GM21360 (cell line): ENCODE data around the gene PACRG.

Experiments
- ATAC-seq: cut with Tn5 transposase; IDR thresholded peaks from one replicate; pipeline ENCODE4 v1.9.1; 2021; ENCODE audit warnings: mild to moderate bottlenecking, moderate library complexity; ENCODE audit not compliant: unreplicated experiment

The PACRG gene

DNA sequence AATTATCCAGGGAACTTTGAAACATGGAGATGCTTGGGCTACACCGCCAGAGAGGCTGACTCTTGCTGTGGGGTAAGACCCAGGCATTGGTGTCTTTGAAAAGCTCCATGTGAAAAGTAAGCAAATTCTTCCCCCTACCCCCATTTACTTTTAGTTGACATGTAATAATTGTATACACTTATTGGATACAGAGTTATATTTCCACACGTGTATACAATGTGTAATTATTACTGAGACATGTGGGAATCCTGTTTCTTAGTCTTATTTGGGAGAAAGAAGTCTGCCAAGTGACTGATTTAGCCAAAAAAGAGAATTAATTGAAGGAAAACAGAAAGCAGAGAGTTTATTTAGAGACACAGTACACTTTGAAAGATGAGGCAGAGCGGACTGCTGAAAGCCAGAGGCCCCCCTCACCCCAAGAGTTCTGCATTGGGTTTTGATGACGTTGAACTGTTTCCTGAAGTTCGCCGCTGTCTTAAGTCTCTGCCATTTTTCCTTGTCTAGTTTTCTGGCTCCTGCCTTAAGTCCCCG is 193.8 kb downstream of the PACRG start:
- no peak for ATAC-seq

DNA sequence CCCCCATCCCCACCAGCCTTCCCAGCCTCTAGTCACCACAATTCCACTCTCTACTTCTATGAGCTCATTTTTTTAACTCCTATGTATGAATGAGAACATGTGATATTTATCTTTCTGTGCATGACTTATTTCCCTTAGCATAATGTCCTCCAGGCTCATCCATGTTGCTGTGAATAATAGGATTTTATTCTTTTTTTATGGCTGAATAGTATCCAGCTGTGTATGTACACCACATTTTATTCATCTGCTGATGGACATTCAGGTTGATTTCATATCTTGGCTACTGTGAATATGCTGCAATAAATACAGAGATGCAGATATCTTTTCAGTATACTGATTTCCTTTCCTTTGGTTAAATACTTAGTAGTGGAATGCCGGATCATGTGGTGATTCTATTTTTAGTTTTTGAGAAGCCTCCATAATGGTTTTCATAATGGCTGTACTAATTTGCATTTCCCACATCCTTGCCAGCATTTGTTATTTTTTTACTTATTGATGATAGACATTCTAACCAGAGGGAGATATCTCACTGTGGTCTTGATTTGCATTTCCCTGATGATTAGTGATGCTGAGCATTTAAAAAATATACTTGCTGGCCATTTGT is 194.9 kb downstream of the PACRG start:
- no peak for ATAC-seq

DNA sequence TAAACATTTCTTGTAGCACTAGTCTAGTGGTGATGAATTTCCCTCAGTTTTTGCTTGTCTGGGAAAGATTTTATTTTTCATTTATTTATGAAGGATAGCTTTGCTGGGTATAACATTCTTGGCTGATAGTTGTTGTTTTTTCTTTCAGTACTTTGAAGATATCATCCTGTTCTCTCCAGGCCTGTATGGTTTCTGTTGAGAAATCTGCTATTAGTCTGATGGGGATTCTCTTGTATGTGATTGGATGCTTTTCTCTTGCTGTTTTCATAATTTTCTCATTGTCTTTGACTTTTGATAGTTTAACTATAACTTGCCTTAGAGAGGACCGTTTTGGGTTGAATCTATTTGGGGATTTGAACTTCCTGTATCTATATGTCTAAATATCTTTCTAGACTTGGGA is 207.1 kb downstream of the PACRG start:
- ATAC-seq: no peak

DNA sequence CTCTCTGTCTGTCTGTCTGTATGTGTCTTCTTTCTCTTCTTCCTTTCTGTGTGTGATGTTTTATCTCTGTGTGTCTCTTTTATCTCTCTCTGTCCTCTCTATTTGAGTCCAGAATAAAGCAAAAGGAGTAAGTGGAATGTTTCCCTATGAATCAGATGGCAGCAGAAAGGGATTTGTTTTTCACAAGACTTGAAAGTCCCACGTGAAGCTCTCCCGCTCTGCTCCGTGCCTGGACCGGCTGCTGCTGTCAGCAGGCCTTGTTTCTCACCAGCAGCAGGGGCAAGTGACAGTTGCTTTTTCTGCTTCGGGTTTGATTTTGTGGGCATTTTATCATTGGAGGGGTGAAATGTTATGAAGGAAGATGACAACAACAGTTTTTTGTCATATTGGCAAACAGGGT is 212.7 kb downstream of the PACRG start:
- ATAC-seq: no peak

DNA sequence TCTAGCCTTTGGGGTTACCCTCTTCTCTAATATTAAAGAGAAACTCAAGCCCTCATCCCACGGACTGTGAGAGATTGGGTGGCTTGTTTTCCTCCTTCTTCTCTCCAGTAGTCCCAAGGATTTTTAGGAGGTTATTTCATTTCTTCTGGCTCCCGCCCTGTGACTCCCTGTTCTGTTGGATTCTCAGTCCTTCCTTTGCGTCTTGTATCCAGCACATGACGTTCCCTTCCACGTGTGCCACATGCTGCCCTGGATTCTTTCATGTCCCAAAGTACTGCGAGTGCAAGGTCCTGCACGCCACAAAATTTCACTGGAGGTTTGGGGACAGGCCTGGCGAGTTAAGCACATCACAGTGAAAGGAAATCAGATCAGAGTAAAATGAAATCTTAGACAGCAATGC is 213.4 kb downstream of the PACRG start:
- no peak for ATAC-seq

DNA sequence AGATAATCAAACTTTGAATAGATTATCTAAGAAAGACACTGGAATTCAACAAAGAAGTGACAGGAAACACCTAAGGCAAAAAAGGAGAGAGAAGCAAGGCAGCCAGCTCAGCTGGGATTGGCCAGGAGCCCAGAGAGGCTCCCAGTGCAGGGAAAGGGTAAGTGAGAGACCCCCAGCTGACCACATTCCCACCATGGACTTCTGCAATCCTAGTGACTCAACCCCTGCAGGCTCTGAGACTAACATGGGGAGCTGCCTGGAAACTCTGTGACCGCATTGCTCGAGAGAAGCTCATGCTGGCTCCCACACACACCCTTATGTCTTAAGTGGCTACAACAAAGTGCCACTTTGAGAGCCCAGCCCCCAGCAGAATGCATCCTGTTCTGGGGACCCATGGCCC is 215.1 kb downstream of the PACRG start:
- no peak for ATAC-seq

DNA sequence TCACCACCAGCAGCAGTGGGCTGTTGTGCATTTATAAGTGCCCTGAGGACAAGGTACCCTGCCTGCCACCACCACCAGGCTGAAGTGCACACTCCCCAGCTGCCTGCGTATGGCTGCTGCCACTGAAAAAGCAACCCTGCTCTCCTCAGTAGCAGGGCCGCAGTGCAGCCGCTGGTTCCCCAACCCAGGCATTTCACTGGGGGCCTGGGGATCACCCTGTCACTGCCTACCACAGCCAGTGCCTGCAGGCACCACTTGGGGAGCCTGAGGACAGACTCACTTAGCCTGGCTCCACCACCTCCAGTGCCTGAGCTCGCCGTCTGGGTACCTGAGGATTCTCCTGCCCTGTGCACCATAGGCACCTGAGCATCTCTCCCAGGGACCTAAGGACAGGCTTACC is 215.6 kb downstream of the PACRG start:
- ATAC-seq: no peak

DNA sequence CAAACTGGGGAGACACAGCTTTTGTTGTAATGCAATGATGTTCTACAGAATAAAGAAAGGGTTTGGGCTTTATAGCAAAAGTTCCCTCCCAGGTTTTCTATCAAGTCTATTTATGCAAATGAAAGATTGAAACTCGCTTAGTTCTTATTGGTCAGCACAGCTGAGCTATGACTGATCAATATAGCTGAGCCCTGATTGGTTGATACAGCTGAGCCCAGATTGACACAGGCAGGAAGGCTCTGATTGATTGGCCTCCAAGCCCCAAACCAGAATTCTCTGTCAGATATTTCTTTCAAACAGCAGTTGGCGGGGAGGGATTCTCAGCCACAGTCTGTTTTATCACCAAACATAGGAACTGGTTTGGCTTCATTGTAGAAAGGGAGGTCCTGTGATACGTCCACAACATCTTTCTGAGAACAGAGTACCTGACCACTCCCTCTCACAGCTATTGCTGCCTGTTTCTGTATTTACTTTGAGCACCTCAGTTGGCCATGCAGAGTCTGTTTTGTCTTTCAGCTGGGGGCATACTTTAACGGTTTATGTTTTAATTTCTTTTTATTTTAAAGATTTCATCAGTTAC is 223.5 kb downstream of the PACRG start:
- no peak for ATAC-seq

DNA sequence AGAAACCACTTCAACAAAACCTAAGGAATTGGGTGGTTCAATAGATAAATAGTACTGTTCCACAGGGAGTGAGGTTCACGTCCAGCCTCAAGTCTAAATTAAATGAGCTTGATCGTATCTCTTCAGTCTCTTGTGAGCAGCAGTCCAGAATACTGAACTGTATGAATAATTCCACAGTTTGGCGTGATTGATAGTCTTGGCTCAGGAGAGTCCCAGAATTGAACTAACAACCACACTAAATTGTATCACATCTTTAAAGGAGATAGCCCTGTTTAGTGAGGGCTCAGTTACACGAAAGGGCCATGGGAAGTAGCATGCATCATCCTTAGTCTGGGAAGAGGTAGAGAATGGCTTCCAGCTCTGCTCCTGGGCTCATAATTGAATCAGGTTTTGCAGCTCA is 224.6 kb downstream of the PACRG start:
- ATAC-seq: no peak

DNA sequence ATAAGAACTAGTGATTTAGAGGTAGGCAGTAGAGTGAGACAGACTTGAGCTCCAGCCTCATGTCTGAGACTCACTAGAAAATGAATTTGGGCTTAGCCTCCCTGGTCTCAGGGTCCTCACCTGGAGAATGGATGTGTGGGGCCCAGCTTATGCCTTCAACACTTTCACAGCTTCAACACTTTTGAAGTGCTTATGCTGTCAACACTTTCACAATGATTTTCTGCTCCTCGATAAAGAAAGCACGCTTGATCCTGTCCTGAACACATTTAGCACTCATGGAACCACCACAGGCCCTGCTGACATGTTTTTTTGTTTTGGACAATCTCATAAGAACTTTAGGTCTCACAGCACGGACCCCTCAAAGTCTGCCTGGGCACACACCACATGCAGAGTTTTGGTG is 229.3 kb downstream of the PACRG start:
- no peak for ATAC-seq

DNA sequence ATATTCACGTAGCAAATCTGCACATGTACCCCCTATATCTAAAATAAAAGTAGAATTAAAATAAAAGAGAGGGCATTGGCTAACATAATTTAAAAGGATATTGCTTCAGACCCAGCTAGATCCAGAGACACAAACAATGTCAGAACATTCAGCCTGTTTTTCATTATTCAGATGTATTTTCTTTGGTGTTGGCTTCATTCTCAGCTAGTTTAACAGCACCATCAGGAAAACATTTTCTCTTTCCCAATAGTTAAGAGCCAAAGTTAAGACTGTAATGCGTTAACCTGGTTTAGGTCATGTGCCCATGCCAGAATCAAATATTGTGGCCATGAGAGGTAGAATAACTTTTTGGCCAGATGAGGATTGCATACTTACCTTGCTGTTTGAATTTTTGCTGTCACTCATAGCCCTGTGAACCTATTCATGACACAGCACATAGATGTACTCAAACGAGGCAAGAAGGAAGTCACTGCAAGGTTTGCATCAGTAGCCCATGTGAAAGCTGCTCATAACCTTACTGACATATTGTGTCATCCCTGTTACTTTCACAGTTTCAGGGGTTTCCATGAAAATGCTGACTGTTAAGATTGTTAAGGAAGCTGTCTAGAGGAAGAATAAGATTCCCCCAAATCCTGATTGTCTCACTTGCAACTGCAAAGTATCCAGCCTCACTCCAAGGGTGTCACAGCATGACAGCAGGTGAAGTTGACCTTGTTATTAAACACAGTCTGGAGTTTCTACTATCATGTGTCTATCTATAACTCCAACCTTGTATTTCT is 233.1 kb downstream of the PACRG start:
- ATAC-seq: no peak

DNA sequence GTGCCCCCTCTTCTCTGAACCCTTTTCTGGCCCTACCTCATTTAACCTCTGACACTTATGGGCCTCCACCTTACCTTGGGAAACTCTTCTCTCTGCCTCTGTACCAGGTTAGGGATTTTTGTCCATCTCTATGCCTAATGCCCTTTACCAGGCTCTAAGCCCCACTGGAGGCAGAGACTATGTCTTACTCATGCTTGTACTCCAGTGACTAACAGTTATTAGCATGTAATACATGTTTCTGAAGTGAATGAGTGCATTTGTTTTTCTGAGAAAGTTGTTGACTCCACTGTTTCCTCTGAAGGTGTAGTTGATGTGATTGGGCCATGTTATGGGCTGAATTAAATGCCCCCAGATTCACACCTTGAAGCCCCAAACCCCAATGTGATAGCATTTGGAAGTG is 234.3 kb downstream of the PACRG start:
- ATAC-seq: no peak

DNA sequence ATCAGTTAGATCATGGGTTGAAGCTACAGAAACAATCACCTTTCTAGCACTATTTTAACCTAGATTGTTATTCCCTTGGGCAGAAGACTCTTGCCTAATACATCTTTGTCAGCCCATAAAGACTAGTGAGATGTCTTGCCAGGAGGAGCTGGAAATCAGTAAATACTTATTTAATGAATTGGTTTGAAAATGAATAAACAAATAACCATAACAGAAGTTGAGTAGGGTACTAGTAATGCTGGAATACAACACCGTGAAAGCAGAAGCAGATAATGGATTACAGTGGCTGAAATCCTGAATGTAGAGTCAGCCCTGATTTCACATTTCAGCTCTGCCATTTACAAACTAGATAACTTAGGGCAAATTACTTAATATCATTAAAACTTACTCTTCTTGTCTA is 236.1 kb downstream of the PACRG start:
- ATAC-seq: no peak

DNA sequence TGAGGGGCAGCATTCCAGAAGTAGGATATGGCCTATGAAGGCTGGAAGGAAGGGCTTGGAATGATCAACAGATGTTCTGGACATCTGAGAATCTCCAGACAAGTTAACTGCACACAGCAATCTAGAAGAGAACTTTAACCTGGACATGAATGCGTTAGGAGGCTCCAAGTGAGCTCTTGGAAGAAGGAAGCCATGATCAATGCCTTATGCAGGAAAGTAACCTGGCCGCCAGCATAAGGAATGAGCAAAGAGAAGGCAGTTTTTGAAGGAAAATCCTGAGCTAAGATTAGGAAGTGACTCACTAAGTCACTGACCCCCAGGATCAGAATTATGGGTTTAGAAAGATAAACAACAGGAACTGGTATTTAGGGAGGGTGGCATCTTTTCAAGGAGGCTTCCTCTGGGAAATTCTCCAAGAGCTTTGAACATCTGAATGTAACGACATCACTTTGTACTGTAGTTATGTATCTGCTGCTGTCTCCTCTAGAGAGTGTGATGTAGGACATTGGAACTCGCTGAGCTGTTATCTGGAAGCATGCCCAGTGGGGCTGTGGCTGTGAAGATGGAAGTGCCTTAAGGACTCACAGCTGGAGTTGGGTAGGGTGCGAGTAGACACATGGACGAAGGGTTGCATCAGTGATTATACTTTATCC is 236.8 kb downstream of the PACRG start:
- ATAC-seq: no peak

DNA sequence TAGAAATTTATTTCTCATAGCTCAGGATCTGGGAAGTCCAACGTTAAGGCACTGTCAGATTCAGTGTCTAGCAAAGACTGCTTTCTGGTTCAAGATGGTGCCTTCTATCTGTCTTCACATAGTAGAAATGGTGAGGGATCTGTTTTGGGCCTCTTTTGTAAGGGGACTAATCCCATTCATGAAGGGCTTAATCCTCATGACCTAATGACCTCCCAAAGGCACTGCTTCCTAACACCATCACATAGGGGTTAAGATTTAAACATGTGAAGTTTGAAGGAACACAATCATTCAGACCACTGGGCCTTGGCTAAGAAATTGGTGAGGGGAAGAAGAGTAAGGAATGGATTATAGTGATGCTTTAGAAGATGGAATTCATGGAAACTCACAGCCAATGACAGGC is 237.6 kb downstream of the PACRG start:
- no peak for ATAC-seq

DNA sequence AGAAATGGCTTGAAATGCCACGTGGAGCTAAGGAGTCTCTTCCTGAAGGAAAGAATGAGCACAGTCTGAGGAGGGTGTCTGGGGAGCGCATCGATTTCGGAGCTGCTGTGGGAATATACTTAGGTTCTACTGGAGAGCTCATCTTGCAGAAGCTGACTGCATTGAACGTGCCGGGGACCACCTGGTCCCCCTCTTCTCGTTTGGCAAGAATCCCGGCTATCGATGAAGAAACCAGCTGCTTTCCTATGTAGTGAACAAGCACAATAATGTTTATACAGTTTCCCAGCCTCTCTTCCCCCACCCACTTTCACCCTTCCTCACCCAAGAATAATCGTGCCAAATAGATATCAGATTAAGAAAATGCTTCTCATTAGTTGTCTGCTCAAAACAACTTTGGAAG is 242.5 kb downstream of the PACRG start:
- no peak for ATAC-seq

DNA sequence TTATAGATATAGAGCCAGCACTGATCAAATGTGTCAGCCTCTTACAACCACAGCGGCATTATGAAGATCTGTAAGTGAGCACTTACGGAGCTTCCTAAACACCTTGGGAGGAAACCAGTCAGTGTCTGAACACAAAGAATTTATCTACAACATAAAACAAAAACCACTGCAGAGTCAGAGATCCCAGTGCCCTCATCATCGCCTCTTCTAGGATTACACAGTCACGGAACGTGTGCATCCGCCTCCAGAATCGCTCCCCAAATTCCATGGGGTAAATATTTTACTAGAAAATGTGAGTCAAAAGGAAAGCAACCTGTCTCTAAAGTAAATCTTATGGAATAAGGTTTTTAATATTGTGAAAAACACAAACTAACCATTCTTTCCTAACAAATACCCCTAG is 243.6 kb downstream of the PACRG start:
- no peak for ATAC-seq

DNA sequence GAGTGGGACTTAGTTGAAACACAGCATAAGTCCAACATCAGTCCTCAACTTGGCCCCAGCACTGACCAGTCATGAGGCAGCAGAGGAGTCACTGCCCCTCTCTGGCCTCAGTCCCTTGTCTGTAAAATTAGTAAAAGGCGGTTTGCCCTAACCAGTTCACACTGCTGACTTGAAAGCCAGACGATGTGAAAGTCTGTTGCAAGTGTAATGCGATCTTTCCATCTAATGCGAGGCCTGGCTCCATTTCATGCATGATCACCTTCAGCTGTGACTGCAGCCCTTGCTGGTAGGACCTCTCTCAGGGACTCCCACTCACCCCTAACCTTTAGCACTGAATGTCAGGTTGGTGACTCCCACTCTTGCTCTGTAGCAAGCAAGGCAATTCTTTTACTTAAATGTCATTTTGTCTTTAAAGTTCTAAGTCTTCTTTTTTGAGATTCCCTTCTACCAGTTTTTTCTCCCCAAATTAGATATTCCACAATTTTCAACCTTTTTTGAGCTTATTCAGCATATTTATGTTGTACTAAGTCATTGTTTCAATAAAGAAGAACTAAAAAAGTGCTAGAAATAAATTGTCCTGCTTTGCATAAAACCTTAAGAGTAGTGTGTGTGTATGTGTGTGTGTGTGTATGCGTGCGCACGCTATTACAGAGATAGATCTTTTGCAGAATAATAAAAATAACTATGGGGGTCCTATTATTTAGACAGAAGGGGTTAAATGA is 245.5 kb downstream of the PACRG start:
- no peak for ATAC-seq

DNA sequence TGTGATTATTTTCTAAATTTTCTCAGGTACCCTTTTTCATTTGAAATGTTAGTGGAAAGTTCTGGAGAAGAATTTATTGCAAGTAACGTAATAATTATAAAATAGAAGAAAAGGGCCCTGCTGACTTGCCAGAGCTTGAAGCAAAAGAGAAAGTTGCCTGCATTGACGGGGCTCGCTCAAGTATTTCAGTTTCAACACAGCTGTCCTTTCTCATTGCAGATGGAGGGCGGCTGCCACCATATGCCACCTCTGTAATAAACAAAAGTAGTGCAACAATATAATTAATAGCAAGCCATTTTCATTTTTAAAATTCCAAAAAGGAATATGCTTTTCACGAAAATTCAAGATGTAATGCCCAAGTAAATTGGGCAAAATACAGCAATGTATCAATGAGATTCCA is 246.2 kb downstream of the PACRG start:
- ATAC-seq: no peak

DNA sequence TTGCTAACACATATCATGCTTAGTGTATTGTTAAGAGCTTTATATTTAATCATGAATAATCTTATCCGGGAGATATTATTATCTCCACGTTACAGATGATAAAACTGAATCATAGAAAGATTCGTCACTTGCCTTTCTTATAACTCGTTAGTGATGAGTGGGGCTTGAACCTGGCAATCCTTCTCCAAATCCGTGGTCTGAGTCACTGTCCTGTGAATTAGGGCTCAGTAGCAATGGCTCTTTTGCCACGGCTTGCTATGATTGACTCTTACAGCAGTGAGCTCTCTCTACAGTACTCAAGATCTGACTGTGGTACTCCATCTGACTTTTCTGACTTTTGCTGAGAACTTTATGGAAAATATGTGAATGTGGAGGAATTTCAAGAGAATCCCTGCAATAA is 246.9 kb downstream of the PACRG start:
- no peak for ATAC-seq

DNA sequence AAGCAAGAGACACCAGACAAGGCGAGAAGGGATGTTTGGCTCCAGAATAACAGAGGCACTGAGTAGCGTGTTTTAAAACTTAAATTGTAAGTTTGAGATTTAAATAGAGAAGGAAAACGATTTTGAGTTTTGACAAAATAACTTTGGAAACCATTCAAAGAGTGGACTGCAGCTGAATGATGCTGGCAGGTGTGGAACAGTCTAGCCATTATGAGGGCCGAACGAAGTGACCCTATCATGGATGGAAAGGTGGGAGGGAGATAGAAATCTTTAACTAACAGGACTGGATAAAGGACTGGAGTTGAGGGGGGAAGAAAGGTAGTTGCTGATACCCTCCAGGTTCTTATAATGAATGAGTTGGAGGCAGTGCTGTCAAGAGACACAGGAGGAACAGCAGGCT is 248.4 kb downstream of the PACRG start:
- ATAC-seq: no peak
